Panc1 (cell line): ENCODE data around the gene CLDN9. TPM values are rescaled to one million over a fixed set of nuclear protein-coding genes. Genes with fewer than 3 reads are reported as not detected.

ENCODE experiments used
- ATAC-seq: fragments of 200-7000 bp; cut with Tn5 transposase; 2 replicates; pipeline ENCODE4 v1.9.1; 2020; ENCODE audit warnings: mild to moderate bottlenecking, moderate library complexity
- BruUV-seq: library from RNA; stranded (reverse); fragments of 400-500 nt; replicated peaks from 2 replicates; lab custom pipeline; 2021; lab: Mats Ljungman, UMichigan
- CTCF ChIA-PET: fragments of 300-600 bp; sonication (Branson Sonifier 250); formaldehyde crosslinking; loops from one replicate; lab custom pipeline; 2022; ENCODE audit warnings: antibody characterized with exemption; lab: Charles Lee
- POLR2A ChIA-PET: fragments of 300-600 bp; sonication (Branson Sonifier 250); formaldehyde crosslinking; loops from one replicate; lab custom pipeline; 2022; ENCODE audit warnings: antibody characterized with exemption; lab: Charles Lee
- DNase-seq: peaks from one replicate; pipeline ENCODE4 v3.0.0-alpha.2; 2010; ENCODE audit warnings: low read depth, low spot score
- H3K27ac ChIP-seq: 2 replicates; pipeline ENCODE4 v1.5.1; 2011; ENCODE audit warnings: mild to moderate bottlenecking, low read length, inconsistent platforms
- H3K27me3 ChIP-seq: fragments of 200-500 bp; sonication (Bioruptor generic); 2 replicates; pipeline ENCODE4 v1.6.0; 2014; ENCODE audit warnings: low read length, inconsistent platforms; ENCODE audit not compliant: control insufficient read depth, insufficient read depth
- H3K36me3 ChIP-seq: fragments of 200-500 bp; sonication (Bioruptor generic); 2 replicates; pipeline ENCODE4 v1.5.1; 2014; ENCODE audit warnings: inconsistent platforms, mild to moderate bottlenecking, low read length, moderate library complexity; ENCODE audit not compliant: control insufficient read depth, insufficient read depth
- H3K4me1 ChIP-seq: 2 replicates; pipeline ENCODE4 v1.5.1; 2011; ENCODE audit warnings: inconsistent platforms, mild to moderate bottlenecking, low read length, moderate library complexity; ENCODE audit not compliant: control insufficient read depth, insufficient read depth
- H3K4me3 ChIP-seq, 2 experiments: 2 replicates each; pipeline ENCODE4 v1.5.1; 2011 to 2012; ENCODE audit warnings: low read depth in 2 of 2, low read length in 2 of 2, mild to moderate bottlenecking in 2 of 2, inconsistent platforms in 1 of 2, moderate library complexity in 1 of 2
- H3K9me3 ChIP-seq: fragments of 200-500 bp; sonication (Bioruptor generic); 2 replicates; pipeline ENCODE4 v1.5.1; 2014; ENCODE audit warnings: low read depth, mild to moderate bottlenecking, inconsistent platforms, low read length, moderate library complexity; ENCODE audit not compliant: control insufficient read depth, insufficient read depth
- CTCF ChIP-seq: fragments of 450-650 bp; IDR thresholded peaks from 2 replicates; pipeline ENCODE4 v1.5.1; 2017; ENCODE audit warnings: mild to moderate bottlenecking
- POLR2AphosphoS5 ChIP-seq: IDR thresholded peaks from 2 replicates; pipeline ENCODE4 v1.6.1; 2012; ENCODE audit warnings: mild to moderate bottlenecking, low read depth, low read length, moderate library complexity
- SIN3A ChIP-seq: IDR thresholded peaks from 2 replicates; pipeline ENCODE4 v1.6.1; 2012; ENCODE audit warnings: low read depth, mild to moderate bottlenecking, low read length, moderate library complexity, borderline replicate concordance; ENCODE audit not compliant: insufficient read depth
- TCF7L2 ChIP-seq: IDR thresholded peaks from 2 replicates; pipeline ENCODE4 v1.6.1; 2011; ENCODE audit warnings: mild to moderate bottlenecking, low read depth, low read length, inconsistent platforms
- in situ Hi-C: cut with HindIII; loops from 2 replicates; pipeline ENCODE4 v1.10.0; 2016; ENCODE audit warnings: low sequenced_read_pairs, low pct_unique_long_range_greater_than_20kb
- intact Hi-C: fragments of 100-400 bp; cut with micrococcal nuclease; formaldehyde crosslinking; loops from one replicate; pipeline ENCODE4 v1.10.0; 2022; ENCODE audit not compliant: unreplicated experiment
- total RNA-seq: library from RNA; stranded (reverse); gene quantifications from one replicate; pipeline ENCODE4 v1.2.1, GENCODE V29; 2021; ENCODE audit not compliant: unreplicated experiment
- TF ChIP-seq, protein P1 (sequence below), 2 experiments: IDR thresholded peaks; 2 replicates each; pipeline ENCODE4 v1.6.1; 2011 to 2012; ENCODE audit warnings: low read depth in 2 of 2, control low read depth in 1 of 2, low read length in 1 of 2, mild to moderate bottlenecking in 1 of 2, moderate library complexity in 1 of 2; ENCODE audit not compliant: insufficient read depth in 1 of 2

CLDN9 gene
- total RNA-seq, 1 experiment from 2014 or later, result 1.6 TPM

GRCh38 chr16:2985893-2986355 is 26.8 kb upstream of the CLDN9 start:
- Histone ChIP-seq H3K27ac (no peak overlapping the region), H3K9me3 (no peaks in the 10 kb centered on the region), H3K4me1 (peaks cover 16% of the 10 kb centered on the region), H3K4me3 (no peak overlapping the region), H3K36me3 (no peaks in the 10 kb centered on the region), H3K27me3 (no peaks in the 10 kb centered on the region)
- intact Hi-C loops, result no loop called here
- no peak for TF ChIP-seq POLR2AphosphoS5
- no peak for TF ChIP-seq SIN3A
- TF ChIP-seq, protein P1, sequence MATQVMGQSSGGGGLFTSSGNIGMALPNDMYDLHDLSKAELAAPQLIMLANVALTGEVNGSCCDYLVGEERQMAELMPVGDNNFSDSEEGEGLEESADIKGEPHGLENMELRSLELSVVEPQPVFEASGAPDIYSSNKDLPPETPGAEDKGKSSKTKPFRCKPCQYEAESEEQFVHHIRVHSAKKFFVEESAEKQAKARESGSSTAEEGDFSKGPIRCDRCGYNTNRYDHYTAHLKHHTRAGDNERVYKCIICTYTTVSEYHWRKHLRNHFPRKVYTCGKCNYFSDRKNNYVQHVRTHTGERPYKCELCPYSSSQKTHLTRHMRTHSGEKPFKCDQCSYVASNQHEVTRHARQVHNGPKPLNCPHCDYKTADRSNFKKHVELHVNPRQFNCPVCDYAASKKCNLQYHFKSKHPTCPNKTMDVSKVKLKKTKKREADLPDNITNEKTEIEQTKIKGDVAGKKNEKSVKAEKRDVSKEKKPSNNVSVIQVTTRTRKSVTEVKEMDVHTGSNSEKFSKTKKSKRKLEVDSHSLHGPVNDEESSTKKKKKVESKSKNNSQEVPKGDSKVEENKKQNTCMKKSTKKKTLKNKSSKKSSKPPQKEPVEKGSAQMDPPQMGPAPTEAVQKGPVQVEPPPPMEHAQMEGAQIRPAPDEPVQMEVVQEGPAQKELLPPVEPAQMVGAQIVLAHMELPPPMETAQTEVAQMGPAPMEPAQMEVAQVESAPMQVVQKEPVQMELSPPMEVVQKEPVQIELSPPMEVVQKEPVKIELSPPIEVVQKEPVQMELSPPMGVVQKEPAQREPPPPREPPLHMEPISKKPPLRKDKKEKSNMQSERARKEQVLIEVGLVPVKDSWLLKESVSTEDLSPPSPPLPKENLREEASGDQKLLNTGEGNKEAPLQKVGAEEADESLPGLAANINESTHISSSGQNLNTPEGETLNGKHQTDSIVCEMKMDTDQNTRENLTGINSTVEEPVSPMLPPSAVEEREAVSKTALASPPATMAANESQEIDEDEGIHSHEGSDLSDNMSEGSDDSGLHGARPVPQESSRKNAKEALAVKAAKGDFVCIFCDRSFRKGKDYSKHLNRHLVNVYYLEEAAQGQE (IDR thresholded peaks at IDR 0.05; ENCODE audit: insufficient read depth in 1 of 2, low read depth in 2 of 2, low read length in 1 of 2), result no peak
- no peak for TF ChIP-seq CTCF
- no peak for TF ChIP-seq TCF7L2
- in situ Hi-C loops, result no loop called here
- no TSS peak for BruUV-seq
- DNase-seq (no peak), ATAC-seq (no peak)
- ChIA-PET CTCF (interaction anchor here (0.6 kb wide), 1 partner anchor 65 kb away, joined by 3 read pairs; no protein-coding TSS in a partner anchor), POLR2A (interaction anchor here (0.5 kb wide), 1 partner anchor 54 kb away, joined by 3 read pairs; no protein-coding TSS in a partner anchor)

DNA sequence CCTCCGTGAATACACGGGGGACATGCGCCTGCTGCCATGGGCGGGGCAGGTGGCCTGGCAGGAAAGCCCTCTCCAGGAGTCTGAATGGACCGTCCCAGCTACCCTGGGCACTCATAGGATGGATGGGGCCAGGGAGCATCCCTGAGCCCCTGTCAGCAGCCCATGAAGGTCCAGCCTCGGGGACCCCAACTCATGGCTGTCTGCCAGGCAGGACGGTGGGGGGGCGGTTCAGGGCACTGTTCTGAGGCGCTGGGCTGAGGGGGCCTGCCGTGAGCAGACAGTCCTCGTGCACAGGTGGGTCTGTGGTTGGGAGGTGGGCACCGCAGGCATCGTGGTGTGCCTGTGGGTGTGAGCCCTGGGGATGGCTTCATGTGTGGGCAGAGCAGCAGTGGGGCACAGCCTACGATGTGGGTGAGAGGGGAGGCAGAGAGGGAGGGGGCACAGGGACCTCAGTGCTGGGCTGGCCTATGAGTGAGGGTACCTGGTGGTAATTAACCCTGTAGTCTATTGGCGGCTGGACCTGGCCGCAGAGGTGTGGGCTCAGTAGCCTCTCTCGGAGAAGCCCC is 26.0 kb upstream of the CLDN9 start:
- H3K4me3 ChIP-seq, result no peak overlapping the region
- TF ChIP-seq POLR2AphosphoS5 (no peak), SIN3A (no peak), TCF7L2 (no peak), CTCF (no peak)
- TF ChIP-seq, protein P1 (IDR thresholded peaks at IDR 0.05; ENCODE audit: insufficient read depth in 1 of 2, low read depth in 2 of 2, low read length in 1 of 2), result no peak
- intact Hi-C loops, result no loop called here
- H3K4me1 ChIP-seq, result peaks cover 8% of the 10 kb centered on the region
- in situ Hi-C loops, result no loop called here
- H3K36me3 ChIP-seq, result no peaks in the 10 kb centered on the region
- H3K27me3 ChIP-seq, result no peaks in the 10 kb centered on the region
- H3K9me3 ChIP-seq, result no peaks in the 10 kb centered on the region
- ChIA-PET POLR2A (no interaction called here), CTCF (interaction anchor here (0.6 kb wide), 1 partner anchor 66 kb away, joined by 3 read pairs; no protein-coding TSS in a partner anchor)
- DNase-seq (no peak), ATAC-seq (no peak)
- H3K27ac ChIP-seq, result no peak overlapping the region
- BruUV-seq, result no TSS peak
